ENCODE data around the gene BCL2L14. TPM values are rescaled to one million over a fixed set of nuclear protein-coding genes. Genes with fewer than 3 reads are reported as not detected.

Gene BCL2L14
- total RNA-seq, 1 experiment from 2014 or later, result not detected

- POLR2A ChIA-PET, result no interaction called here
- DNase-seq (ENCODE audit: unreplicated experiment), result no peak
- no peaks in the 10 kb centered on the region for H3K27me3 Mint-ChIP-seq (ENCODE audit: insufficient read depth, unreplicated experiment)
- intact Hi-C loops (cut with micrococcal nuclease), result no loop called here
- H3K4me3 Mint-ChIP-seq (ENCODE audit: unreplicated experiment), result no peak overlapping the region
- H3K4me1 Mint-ChIP-seq (ENCODE audit: insufficient read depth, unreplicated experiment), result no peaks in the 10 kb centered on the region
- no peaks in the 10 kb centered on the region for H3K36me3 Mint-ChIP-seq (ENCODE audit: insufficient read depth, unreplicated experiment)
- H3K9me3 Mint-ChIP-seq (ENCODE audit: unreplicated experiment), result no peaks in the 10 kb centered on the region
- TF ChIP-seq, protein P1, sequence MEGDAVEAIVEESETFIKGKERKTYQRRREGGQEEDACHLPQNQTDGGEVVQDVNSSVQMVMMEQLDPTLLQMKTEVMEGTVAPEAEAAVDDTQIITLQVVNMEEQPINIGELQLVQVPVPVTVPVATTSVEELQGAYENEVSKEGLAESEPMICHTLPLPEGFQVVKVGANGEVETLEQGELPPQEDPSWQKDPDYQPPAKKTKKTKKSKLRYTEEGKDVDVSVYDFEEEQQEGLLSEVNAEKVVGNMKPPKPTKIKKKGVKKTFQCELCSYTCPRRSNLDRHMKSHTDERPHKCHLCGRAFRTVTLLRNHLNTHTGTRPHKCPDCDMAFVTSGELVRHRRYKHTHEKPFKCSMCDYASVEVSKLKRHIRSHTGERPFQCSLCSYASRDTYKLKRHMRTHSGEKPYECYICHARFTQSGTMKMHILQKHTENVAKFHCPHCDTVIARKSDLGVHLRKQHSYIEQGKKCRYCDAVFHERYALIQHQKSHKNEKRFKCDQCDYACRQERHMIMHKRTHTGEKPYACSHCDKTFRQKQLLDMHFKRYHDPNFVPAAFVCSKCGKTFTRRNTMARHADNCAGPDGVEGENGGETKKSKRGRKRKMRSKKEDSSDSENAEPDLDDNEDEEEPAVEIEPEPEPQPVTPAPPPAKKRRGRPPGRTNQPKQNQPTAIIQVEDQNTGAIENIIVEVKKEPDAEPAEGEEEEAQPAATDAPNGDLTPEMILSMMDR (IDR thresholded peaks at IDR 0.05; ENCODE audit: unreplicated experiment), result no peak
- BruUV-seq (replicated peaks), result no TSS peak
- CTCF ChIA-PET, result interaction anchor here (0.6 to 1.5 kb wide), 3 partner anchors 15 to 443 kb away, joined by 3 to 6 read pairs (median 3); no protein-coding TSS in a partner anchor
- H3K27ac Mint-ChIP-seq (ENCODE audit: low read depth, unreplicated experiment), result no peak overlapping the region
These were observed 45.6 kb upstream of the BCL2L14 start for GRCh38 chr12:12024911-12025682.

GRCh38 chr12:12025799-12026386, 44.8 kb upstream of the BCL2L14 start:
- Mint-ChIP-seq H3K36me3 (ENCODE audit: insufficient read depth, unreplicated experiment) (no peaks in the 10 kb centered on the region), H3K4me3 (ENCODE audit: unreplicated experiment) (no peak overlapping the region), H3K9me3 (ENCODE audit: unreplicated experiment) (no peaks in the 10 kb centered on the region), H3K27me3 (ENCODE audit: insufficient read depth, unreplicated experiment) (no peaks in the 10 kb centered on the region), H3K4me1 (ENCODE audit: insufficient read depth, unreplicated experiment) (no peaks in the 10 kb centered on the region), H3K27ac (ENCODE audit: low read depth, unreplicated experiment) (no peak overlapping the region)
- ChIA-PET POLR2A (no interaction called here), CTCF (interaction anchor here (0.6 to 1.5 kb wide), 4 partner anchors 16 to 444 kb away, joined by 3 to 6 read pairs (median 3); no protein-coding TSS in a partner anchor)
- DNase-seq (ENCODE audit: unreplicated experiment), result no peak
- TF ChIP-seq, protein P1 (IDR thresholded peaks at IDR 0.05; ENCODE audit: unreplicated experiment), result no peak
- intact Hi-C loops (cut with micrococcal nuclease), result no loop called here
- no TSS peak for BruUV-seq (replicated peaks)

DNA sequence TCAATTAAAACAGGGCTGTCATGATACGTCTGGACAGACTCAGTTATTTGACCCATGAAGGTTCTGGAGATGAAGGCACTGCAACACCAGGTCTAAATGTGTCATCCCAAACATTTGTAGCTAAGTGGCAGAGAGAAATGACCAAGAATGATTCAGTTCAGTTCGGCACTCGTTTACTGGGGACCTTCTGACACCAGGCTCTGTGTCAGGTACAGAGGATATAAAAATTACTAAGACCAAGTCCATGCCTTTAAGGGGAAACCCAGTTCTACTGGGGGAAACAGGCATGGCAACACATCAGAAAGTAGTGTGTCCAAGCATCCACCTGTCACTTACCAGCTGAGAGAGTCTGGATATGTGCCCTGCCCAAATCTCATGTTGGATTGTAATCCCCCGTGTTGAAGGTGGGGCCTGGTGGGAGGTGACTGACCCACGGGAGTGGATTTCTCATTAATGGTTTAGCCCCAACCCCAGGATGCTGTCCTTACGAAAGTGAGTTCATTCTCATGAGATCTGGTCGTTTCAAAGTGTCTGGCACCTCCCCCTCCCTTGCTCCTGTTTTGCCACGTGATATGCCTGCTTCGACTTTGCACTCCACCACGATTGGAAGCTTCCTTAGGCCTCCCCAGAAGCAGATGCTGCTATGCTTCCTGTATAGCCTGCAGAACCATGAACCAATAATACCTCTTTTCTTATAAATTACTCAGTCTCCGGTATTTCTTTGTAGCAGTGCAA, 41.9 kb upstream of the BCL2L14 start:
- Mint-ChIP-seq H3K27me3 (ENCODE audit: insufficient read depth, unreplicated experiment) (no peaks in the 10 kb centered on the region), H3K36me3 (ENCODE audit: insufficient read depth, unreplicated experiment) (no peaks in the 10 kb centered on the region), H3K27ac (ENCODE audit: low read depth, unreplicated experiment) (no peak overlapping the region), H3K4me3 (ENCODE audit: unreplicated experiment) (no peak overlapping the region), H3K9me3 (ENCODE audit: unreplicated experiment) (no peaks in the 10 kb centered on the region), H3K4me1 (ENCODE audit: insufficient read depth, unreplicated experiment) (peaks cover 5% of the 10 kb centered on the region)
- TF ChIP-seq, protein P1 (IDR thresholded peaks at IDR 0.05; ENCODE audit: unreplicated experiment), result no peak
- POLR2A ChIA-PET, result no interaction called here
- DNase-seq (ENCODE audit: unreplicated experiment), result no peak
- intact Hi-C loops (cut with micrococcal nuclease), result no loop called here
- no TSS peak for BruUV-seq (replicated peaks)
- CTCF ChIA-PET, result interaction anchor here (10.8 kb wide), 1 partner anchor 447 kb away, joined by 259 read pairs; no protein-coding TSS in a partner anchor

DNA sequence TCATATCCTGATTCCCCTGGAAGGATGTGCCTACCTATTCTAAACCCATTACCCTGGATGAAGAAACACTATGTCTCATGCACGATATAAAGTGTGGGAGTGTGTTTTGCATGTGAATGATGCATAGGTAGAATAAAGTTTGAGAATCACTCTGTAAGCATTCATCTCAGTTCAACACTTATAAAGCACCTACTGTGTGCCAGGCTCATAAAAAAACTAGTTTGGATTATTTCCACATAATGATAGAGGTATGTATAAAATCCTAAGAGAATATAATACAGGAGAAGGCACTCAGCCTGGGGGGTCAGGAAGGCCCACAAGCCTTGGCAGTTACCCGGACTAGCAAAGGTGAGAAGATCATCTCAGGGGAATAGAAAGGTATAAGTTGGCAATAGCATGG, 41.1 kb upstream of the BCL2L14 start:
- TF ChIP-seq, protein P1 (IDR thresholded peaks at IDR 0.05; ENCODE audit: unreplicated experiment), result no peak
- Mint-ChIP-seq H3K27me3 (ENCODE audit: insufficient read depth, unreplicated experiment) (no peaks in the 10 kb centered on the region), H3K4me3 (ENCODE audit: unreplicated experiment) (no peak overlapping the region), H3K4me1 (ENCODE audit: insufficient read depth, unreplicated experiment) (peaks cover 5% of the 10 kb centered on the region), H3K9me3 (ENCODE audit: unreplicated experiment) (no peaks in the 10 kb centered on the region), H3K36me3 (ENCODE audit: insufficient read depth, unreplicated experiment) (no peaks in the 10 kb centered on the region), H3K27ac (ENCODE audit: low read depth, unreplicated experiment) (no peak overlapping the region)
- POLR2A ChIA-PET, result no interaction called here
- intact Hi-C loops (cut with micrococcal nuclease), result no loop called here
- no peak for DNase-seq (ENCODE audit: unreplicated experiment)
- no TSS peak for BruUV-seq (replicated peaks)
- CTCF ChIA-PET, result interaction anchor here (10.8 kb wide), 1 partner anchor 448 kb away, joined by 259 read pairs; no protein-coding TSS in a partner anchor
